Ovary (tissue), 3 donors: ENCODE measurements around the gene TXNRD3.

Experiments used
- CTCF ChIP-seq, 3 donors: fragments of 450-650 bp in 2 of 3; fragments of 200-600 bp in 1 of 3; IDR thresholded peaks; one replicate each; pipeline versions ENCODE4 v1.5.1 to v1.8.0; 2016 to 2022; ENCODE audit warnings: antibody characterized with exemption in 3 of 3, mild to moderate bottlenecking in 1 of 3
- EP300 ChIP-seq: sonication (generic); formaldehyde crosslinking; IDR thresholded peaks from one replicate; pipeline ENCODE4 v1.6.1; 2017; ENCODE audit warnings: antibody characterized with exemption
- POLR2A ChIP-seq: fragments of 450-650 bp; IDR thresholded peaks from one replicate; pipeline ENCODE4 v1.6.1; 2017; ENCODE audit warnings: antibody characterized with exemption, mild to moderate bottlenecking, moderate library complexity
- donor health status: DM: no; HTN: no; CAD: no.

- TF ChIP-seq CTCF (IDR thresholded peaks at IDR 0.05), result no peak
- no peak for TF ChIP-seq POLR2A
- no peak for TF ChIP-seq EP300
These were observed 1.6 kb upstream of the TXNRD3 start for GRCh38 chr3:126656371-126657134.
